Aorta (tissue), 5 donors: ENCODE results near the gene MRTFA. TPM values are rescaled to one million over a fixed set of nuclear protein-coding genes. Genes with fewer than 3 reads are reported as not detected.
A peak's percentile ranks its signal among the peaks of the same experiment; 100 is the strongest.
"Not testable (repeated sequence)": the region's sequence is repeated elsewhere in the genome, so short reads cannot be mapped to it uniquely, and the experiment has no call there.

Source experiments
- ATAC-seq: fragments of 200-7000 bp; cut with Tn5 transposase; one replicate; pipeline ENCODE4 v1.9.1; 2022; ENCODE audit warnings: moderate library complexity; ENCODE audit not compliant: low FRiP score
- DNase-seq, 2 donors: peaks; one replicate each; pipeline ENCODE4 v3.0.0-alpha.2; 2020
- H3K27ac ChIP-seq, 2 donors: one replicate each; pipeline ENCODE4 v1.5.1; 2013; ENCODE audit warnings: low read length in 2 of 2, mild to moderate bottlenecking in 2 of 2, moderate library complexity in 2 of 2, control low read depth in 1 of 2, inconsistent platforms in 1 of 2, low read depth in 1 of 2
- H3K27me3 ChIP-seq, 2 donors: one replicate each; pipeline ENCODE4 v1.6.1; 2013; ENCODE audit warnings: control low read depth in 1 of 2, low read length in 1 of 2, mild to moderate bottlenecking in 1 of 2, moderate library complexity in 1 of 2; ENCODE audit not compliant: insufficient read depth in 2 of 2, control insufficient read depth in 1 of 2
- H3K36me3 ChIP-seq, 2 donors: one replicate each; pipeline ENCODE4 v1.6.1; 2013; ENCODE audit warnings: control low read depth in 1 of 2, low read length in 1 of 2, mild to moderate bottlenecking in 1 of 2; ENCODE audit not compliant: insufficient read depth in 2 of 2, control insufficient read depth in 1 of 2
- H3K4me1 ChIP-seq, 2 donors: one replicate each; pipeline ENCODE4 v1.6.1; 2013; ENCODE audit warnings: low read length in 2 of 2, control low read depth in 1 of 2, mild to moderate bottlenecking in 1 of 2, moderate library complexity in 1 of 2; ENCODE audit not compliant: insufficient read depth in 2 of 2, control insufficient read depth in 1 of 2
- H3K4me3 ChIP-seq, 2 donors: one replicate each; pipeline ENCODE4 v1.5.1; 2013; ENCODE audit warnings: low read length in 2 of 2, control low read depth in 1 of 2, mild to moderate bottlenecking in 1 of 2
- H3K9me3 ChIP-seq: one replicate; pipeline ENCODE4 v1.6.1; 2013; ENCODE audit warnings: mild to moderate bottlenecking, low read length; ENCODE audit not compliant: control insufficient read depth
- WGBS, 2 donors: extraction: QIAGEN DNeasy Blood & Tissue Kit; methylation state at CpG; one replicate each; pipeline ENCODE4 v1.1.7; 2013; 5-methylcytosine and 5-hydroxymethylcytosine counted together
- intact Hi-C, 2 donors: fragments of 100-400 bp; cut with DNase I; formaldehyde crosslinking; loops; one replicate each; pipeline versions ENCODE4 v1.14.2 to v1.15.0; 2022
- polyA plus RNA-seq, 2 donors: library from polyadenylated mRNA; stranded (reverse); fragments of 200-250 nt; gene quantifications; one replicate each; pipeline ENCODE4 v1.2.3, GENCODE V29; 2013
- total RNA-seq, 2 donors: library from RNA; stranded (reverse); fragmentation: NEBNext Ultra II Directional; extraction: Animal tissue kit (Norgen Biotek cat#: 25700); gene quantifications; one replicate each; pipeline ENCODE4 v1.2.1, GENCODE V29; 2021
- donor health status: healthy with polysubstance abuse.
- donor health status: Bipolar disorder and iron deficiency.
- donor health status: DM: no; HTN: no; CAD: no.
- donor health status: DM: no; HTN: no; CAD: no.
- donor health status: DM: yes; HTN: yes; CAD: no.

MRTFA gene
- total and polyA plus RNA-seq, 4 donors = 12.9 to 77.4 (median 51.9) TPM

DNA sequence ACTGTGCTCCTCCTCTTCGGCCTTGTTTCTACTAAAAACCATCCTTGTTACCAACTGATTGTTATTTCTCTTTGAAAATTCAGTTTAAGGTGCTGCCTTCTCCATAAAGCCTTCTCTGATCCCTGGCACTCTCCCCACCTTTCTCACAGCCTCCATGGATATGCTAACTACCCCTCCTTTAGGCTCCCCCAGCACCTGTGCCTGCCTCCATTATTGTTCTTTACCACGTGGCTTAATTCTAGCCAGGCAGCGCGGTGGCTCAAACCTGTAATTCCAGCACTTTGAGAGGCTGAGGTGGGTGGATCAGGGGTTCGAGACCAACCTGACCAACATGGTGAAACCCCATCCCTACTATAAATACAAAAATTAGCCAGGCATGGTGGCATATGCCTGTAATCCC is 96.3 kb downstream of the MRTFA start:
- intact Hi-C loops = no loop called here
- 92 to 93% methylated on average over 5 of the region's 5 CpGs for WGBS, 2 donors
- H3K4me1 ChIP-seq = no peaks in the 10 kb centered on the region

DNA sequence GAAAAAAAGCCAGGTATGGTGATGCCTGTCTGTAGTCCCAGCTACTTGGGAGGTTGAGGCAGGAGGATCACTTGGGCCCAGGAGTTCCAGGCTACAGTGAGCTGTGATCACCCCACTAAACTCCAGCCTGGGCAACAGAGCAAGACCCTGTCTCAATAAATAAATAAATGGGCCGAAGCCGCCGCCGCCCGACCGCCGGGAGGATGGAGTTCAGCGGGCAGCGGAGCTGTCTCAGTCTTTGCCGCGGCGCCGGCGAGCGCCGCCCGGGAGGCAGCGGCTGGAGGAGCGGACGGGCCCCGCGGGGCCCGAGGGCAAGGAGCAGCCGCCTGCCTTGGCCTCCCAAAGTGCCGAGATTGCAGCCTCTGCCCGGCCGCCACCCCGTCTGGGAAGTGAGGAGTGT is 100.4 kb downstream of the MRTFA start:
- H3K27me3 ChIP-seq, H3K4me3 ChIP-seq, ATAC-seq, H3K9me3 ChIP-seq, intact Hi-C loops, DNase-seq, H3K27ac ChIP-seq, H3K36me3 ChIP-seq, H3K4me1 ChIP-seq: not testable (repeated sequence)
- 90 to 97% methylated on average over 18 to 24 of the region's 28 CpGs for WGBS, 2 donors

More for the DNA sequence above, 96.3 kb downstream of the MRTFA start:
- H3K27ac ChIP-seq = no peak overlapping the region
- DNase-seq (no peak), ATAC-seq (no peak)
- H3K36me3 ChIP-seq = no peaks in the 10 kb centered on the region
- H3K9me3 ChIP-seq = no peaks in the 10 kb centered on the region
- no peak overlapping the region for H3K4me3 ChIP-seq
- no peaks in the 10 kb centered on the region for H3K27me3 ChIP-seq

DNA sequence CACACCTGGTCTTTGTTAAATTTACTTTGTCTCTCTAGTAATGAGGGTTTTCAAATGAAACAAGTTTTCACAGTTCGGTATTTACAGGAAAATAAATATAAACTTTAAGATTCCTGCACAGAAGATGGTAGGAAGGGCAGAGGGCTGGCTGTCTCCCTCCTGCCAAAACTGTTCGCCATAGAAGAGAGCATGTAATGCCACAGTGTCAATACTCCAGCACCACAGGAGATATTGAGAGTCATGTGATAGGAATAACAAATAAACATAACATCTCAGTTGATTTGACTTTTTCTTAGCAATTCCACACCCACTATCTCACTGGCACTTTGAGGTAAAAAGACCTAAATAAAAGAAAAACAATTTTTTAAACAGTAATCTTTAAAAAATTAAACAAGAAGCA is 100.9 kb downstream of the MRTFA start:
- H3K4me3 ChIP-seq = no peak overlapping the region
- peaks cover 2 to 8% of the 10 kb centered on the region in 2 donors for H3K4me1 ChIP-seq
- no peaks in the 10 kb centered on the region for H3K9me3 ChIP-seq
- H3K27ac ChIP-seq = peak overlapping the region; percentile 35 to 67
- H3K36me3 ChIP-seq = no peaks in the 10 kb centered on the region
- WGBS, 2 donors = 80 to 81% methylated on average over 2 of the region's 2 CpGs
- intact Hi-C loops = no loop called here
- no peaks in the 10 kb centered on the region for H3K27me3 ChIP-seq
- DNase-seq (no peak), ATAC-seq (no peak)

GRCh38 chr22:40535189-40535512 is 101.4 kb downstream of the MRTFA start:
- Histone ChIP-seq H3K27ac (peak overlapping the region in 1 of 2 donors; percentile 67), H3K36me3 (no peaks in the 10 kb centered on the region), H3K9me3 (no peaks in the 10 kb centered on the region), H3K4me3 (no peak overlapping the region), H3K27me3 (no peaks in the 10 kb centered on the region), H3K4me1 (peaks cover 2 to 8% of the 10 kb centered on the region in 2 donors)
- intact Hi-C loops = no loop called here
- no peak for ATAC-seq
- WGBS, 2 donors = 48 to 51% methylated on average over 2 of the region's 2 CpGs
- peak in 1 of 2 donors; percentile 23 for DNase-seq

GRCh38 chr22:40534379-40535188 is 101.9 kb downstream of the MRTFA start:
- DNase-seq (peak in 1 of 2 donors; percentile 33), ATAC-seq (peak; percentile 57)
- peak overlapping the region in 1 of 2 donors; percentile 5 for H3K4me3 ChIP-seq
- WGBS, 2 donors = 19 to 28% methylated on average over 6 of the region's 6 CpGs
- H3K27ac ChIP-seq = peak overlapping the region; percentile 47 to 69
- no peaks in the 10 kb centered on the region for H3K9me3 ChIP-seq
- H3K27me3 ChIP-seq = no peaks in the 10 kb centered on the region
- no peaks in the 10 kb centered on the region for H3K36me3 ChIP-seq
- H3K4me1 ChIP-seq = peaks cover 2 to 8% of the 10 kb centered on the region in 2 donors
- intact Hi-C loops = loop anchor here in 1 of 2 donors (5.0 kb wide), 1 partner anchor 103 kb away; the partner anchor contains the start of gene MRTFA

GRCh38 chr22:40533712-40534378 is 102.7 kb downstream of the MRTFA start:
- Histone ChIP-seq H3K4me3 (peak overlapping the region in 1 of 2 donors; percentile 34), H3K36me3 (no peaks in the 10 kb centered on the region), H3K27ac (peak overlapping the region; percentile 75 to 76), H3K9me3 (no peaks in the 10 kb centered on the region), H3K27me3 (no peaks in the 10 kb centered on the region), H3K4me1 (peaks cover 2 to 8% of the 10 kb centered on the region in 2 donors)
- intact Hi-C loops = loop anchor here in 1 of 2 donors (5.0 kb wide), 1 partner anchor 103 kb away; the partner anchor contains the start of gene MRTFA
- 3% methylated on average over 4 of the region's 4 CpGs for WGBS, 2 donors
- DNase-seq (no peak), ATAC-seq (peak; percentile 65)

GRCh38 chr22:40531951-40532900 is 104.3 kb downstream of the MRTFA start:
- ATAC-seq = no peak
- H3K4me1 ChIP-seq = peaks cover 2 to 11% of the 10 kb centered on the region in 2 donors
- no peaks in the 10 kb centered on the region for H3K9me3 ChIP-seq
- H3K27me3 ChIP-seq = no peaks in the 10 kb centered on the region
- intact Hi-C loops = loop anchor here in 1 of 2 donors (5.0 kb wide), 1 partner anchor 105 kb away; the partner anchor contains the start of gene MRTFA
- WGBS, 2 donors = 45 to 55% methylated on average over 3 of the region's 3 CpGs
- DNase-seq = no peak
- H3K27ac ChIP-seq = peak overlapping the region in 1 of 2 donors; percentile 57
- H3K4me3 ChIP-seq = peak overlapping the region in 1 of 2 donors; percentile 21
- no peaks in the 10 kb centered on the region for H3K36me3 ChIP-seq

DNA sequence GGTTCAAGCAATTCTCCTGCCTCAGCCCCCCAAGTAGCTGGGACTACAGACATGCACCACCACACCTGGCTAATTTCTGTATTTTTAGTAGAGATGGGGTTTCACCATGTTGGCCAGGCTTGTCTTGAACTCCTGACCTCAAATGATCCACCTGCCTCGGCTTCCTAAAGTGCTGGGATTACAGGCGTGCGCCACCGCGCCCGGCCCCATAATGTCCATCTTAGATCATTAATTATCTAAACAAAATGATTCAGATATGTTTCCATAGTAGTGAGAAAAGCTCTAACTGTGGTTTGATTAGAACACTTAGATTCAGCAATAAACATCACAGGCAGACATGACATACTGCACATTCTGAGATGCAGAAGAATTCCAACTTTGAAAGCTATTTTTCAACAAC is 106.1 kb downstream of the MRTFA start:
- not testable (repeated sequence) for H3K4me3 ChIP-seq, ATAC-seq, H3K9me3 ChIP-seq, DNase-seq, H3K27me3 ChIP-seq, H3K36me3 ChIP-seq, H3K27ac ChIP-seq
- intact Hi-C loops = loop anchor here in 1 of 2 donors (5.0 kb wide), 1 partner anchor 107 kb away; the partner anchor contains the start of gene MRTFA
- 96 to 97% methylated on average over 6 of the region's 6 CpGs for WGBS, 2 donors
- peaks cover 2 to 11% of the 10 kb centered on the region in 2 donors for H3K4me1 ChIP-seq
